GM12892 (cell line): ENCODE measurements around the gene HOOK2.

Experiments used
- POLR2A ChIP-seq: IDR thresholded peaks from 2 replicates; pipeline ENCODE4 v1.6.1; 2011; ENCODE audit warnings: low read depth, low read length, control low read depth
- POLR2AphosphoS5 ChIP-seq: IDR thresholded peaks from 2 replicates; pipeline ENCODE4 v1.6.1; 2011; ENCODE audit warnings: low read depth, low read length, control low read depth
- TAF1 ChIP-seq: IDR thresholded peaks from 2 replicates; pipeline ENCODE4 v1.6.1; 2011; ENCODE audit warnings: low read depth, mild to moderate bottlenecking, control low read depth, low read length, borderline replicate concordance

DNA sequence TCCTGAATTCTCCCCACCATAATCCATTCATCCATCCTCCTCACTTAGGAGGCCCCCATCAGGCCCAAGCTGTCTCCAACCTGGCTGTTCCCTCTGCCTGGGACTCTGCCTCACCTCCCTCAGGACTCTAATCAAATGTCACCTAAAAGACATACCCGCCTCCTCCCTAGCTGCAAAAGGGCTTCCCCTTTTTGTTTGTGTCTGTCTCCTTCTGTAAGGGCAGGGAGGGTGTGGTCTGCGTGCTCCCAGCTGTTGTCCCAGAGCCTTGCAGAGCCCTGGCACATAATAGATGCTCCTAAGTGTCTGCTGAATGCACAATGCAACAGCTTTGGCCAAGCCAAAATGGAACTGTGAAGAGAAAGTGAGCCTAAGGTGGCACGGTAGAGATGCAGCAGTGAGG, 45.3 kb downstream of the HOOK2 start:
- TF ChIP-seq TAF1 (no peak), POLR2A (no peak), POLR2AphosphoS5 (no peak)
